K562 (cell line): ENCODE results near the gene CXCR5. TPM values are rescaled to one million over a fixed set of nuclear protein-coding genes. Genes with fewer than 3 reads are reported as not detected.

ENCODE experiments used
- ATAC-seq: fragments of 200-7000 bp; cut with Tn5 transposase; 3 replicates; pipeline ENCODE4 v1.9.1; 2020; ENCODE audit warnings: moderate library complexity
- BruUV-seq: library from RNA; stranded (reverse); fragments of 400-500 nt; replicated peaks from 2 replicates; lab custom pipeline; 2021; lab: Mats Ljungman, UMichigan
- CTCF ChIA-PET: fragments of 300-600 bp; formaldehyde crosslinking; extraction: SDS; loops from one replicate; lab custom pipeline; 2021; ENCODE audit warnings: low intra/inter-chr PET ratio; lab: Yijun Ruan, JAX
- POLR2A ChIA-PET: fragments of 300-600, 350-650 bp; sonication (Branson Sonifier 250); formaldehyde crosslinking; extraction: SDS; loops from one replicate; lab custom pipeline; 2021; ENCODE audit warnings: antibody characterized with exemption, inconsistent platforms; lab: Yijun Ruan, JAX
- DNase-seq, 4 experiments: peaks; one replicate each; pipeline versions ENCODE4 v3.0.0 to v3.0.0-alpha.2; 2011 to 2018; ENCODE audit warnings: low spot score in 3 of 4, mixed read lengths in 3 of 4; ENCODE audit errors: extremely low read depth in 1 of 4
- FAIRE-seq: peaks from 2 replicates; lab custom pipeline; 2011; peaks lifted over from hg19 to GRCh38; lab: Jason Lieb, UNC
- H2AFZ ChIP-seq: 2 replicates; pipeline ENCODE4 v1.6.0; 2011; ENCODE audit warnings: low read depth, low read length, control low read depth, inconsistent platforms
- H3K27ac ChIP-seq: fragments of 200-600 bp; 3 replicates; pipeline ENCODE4 v1.8.0; 2011; ENCODE audit warnings: low read depth, mild to moderate bottlenecking, control low read depth, inconsistent platforms, low read length, moderate library complexity, mixed read lengths; ENCODE audit errors: extremely low read depth
- H3K27me3 ChIP-seq, 2 experiments: fragments of 300-600 bp in 1 of 2; 2 replicates in 1 of 2; 3 replicates in 1 of 2; pipeline versions ENCODE4 v1.6.0 to v1.8.0; 2011; ENCODE audit warnings: inconsistent platforms in 2 of 2, low read length in 2 of 2, mild to moderate bottlenecking in 1 of 2, mixed read lengths in 1 of 2, moderate library complexity in 1 of 2; ENCODE audit not compliant: control insufficient read depth in 2 of 2, insufficient read depth in 2 of 2
- H3K36me3 ChIP-seq: fragments of 300-600 bp; 3 replicates; pipeline ENCODE4 v1.8.0; 2011; ENCODE audit warnings: mild to moderate bottlenecking, low read length, inconsistent platforms; ENCODE audit not compliant: control insufficient read depth, insufficient read depth
- H3K4me1 ChIP-seq, 2 experiments: fragments of 200-600 bp in 1 of 2; replicated peaks in 1 of 2; 2 replicates in 1 of 2; 3 replicates in 1 of 2; pipeline versions ENCODE4 v1.5.1 to v1.8.0; 2011; ENCODE audit warnings: inconsistent platforms in 2 of 2, low read length in 2 of 2, mild to moderate bottlenecking in 1 of 2, mixed read lengths in 1 of 2, moderate library complexity in 1 of 2; ENCODE audit not compliant: control insufficient read depth in 2 of 2, insufficient read depth in 2 of 2
- H3K4me2 ChIP-seq: 2 replicates; pipeline ENCODE4 v1.6.1; 2011; ENCODE audit warnings: low read length, control low read depth, inconsistent platforms, mixed read lengths; ENCODE audit not compliant: insufficient read depth
- H3K4me3 ChIP-seq: fragments of 200-600 bp; sonication (generic), shearing (Covaris generic); 2 replicates; pipeline ENCODE4 v1.5.1; 2016; ENCODE audit warnings: control low read depth, inconsistent platforms
- H3K79me2 ChIP-seq: fragments of 200-600 bp; 3 replicates; pipeline ENCODE4 v1.8.0; 2011; ENCODE audit warnings: low read length, inconsistent platforms; ENCODE audit not compliant: control insufficient read depth, insufficient read depth
- H3K9ac ChIP-seq, 2 experiments: 2 replicates each; pipeline versions ENCODE4 v1.6.0 to v1.6.1; 2011; ENCODE audit warnings: low read depth in 2 of 2, low read length in 2 of 2, control low read depth in 1 of 2, inconsistent platforms in 1 of 2, mild to moderate bottlenecking in 1 of 2, mixed read lengths in 1 of 2; ENCODE audit not compliant: insufficient read depth in 1 of 2
- H3K9me1 ChIP-seq: one replicate; pipeline ENCODE4 v1.6.0; 2011; ENCODE audit warnings: inconsistent platforms, mild to moderate bottlenecking, low read length, moderate library complexity; ENCODE audit not compliant: control insufficient read depth, insufficient read depth
- H3K9me3 ChIP-seq: replicated peaks from 2 replicates; pipeline ENCODE4 v1.5.1; 2011; ENCODE audit warnings: low read depth, low read length, inconsistent platforms; ENCODE audit not compliant: control insufficient read depth, insufficient read depth
- H4K20me1 ChIP-seq: replicated peaks from 2 replicates; pipeline ENCODE4 v1.6.1; 2011; ENCODE audit warnings: low read length, inconsistent platforms, mixed read lengths; ENCODE audit not compliant: control insufficient read depth, insufficient read depth
- ATF7 ChIP-seq: fragments of 450-650 bp; IDR thresholded peaks from 2 replicates; pipeline ENCODE4 v1.7.1; 2014; ENCODE audit warnings: mild to moderate bottlenecking, moderate library complexity
- CREM ChIP-seq: IDR thresholded peaks from 2 replicates; pipeline ENCODE4 v1.6.1; 2014; ENCODE audit warnings: antibody characterized with exemption, low read depth
- CXXC5 ChIP-seq: fragments of 250-450 bp; sonication (Bioruptor Pico); IDR thresholded peaks from 2 replicates; pipeline ENCODE4 v1.8.0; 2022; ENCODE audit warnings: inconsistent platforms, mild to moderate bottlenecking, moderate library complexity
- HMGN3 ChIP-seq: IDR thresholded peaks from 2 replicates; pipeline ENCODE4 v1.6.1; 2011; ENCODE audit warnings: borderline replicate concordance, low read depth, mild to moderate bottlenecking, mixed read lengths, low read length; ENCODE audit not compliant: insufficient read length; ENCODE audit errors: extremely low read depth
- KAT7 ChIP-seq: sonication (generic); formaldehyde crosslinking; IDR thresholded peaks from 2 replicates; pipeline ENCODE4 v1.8.0; 2022; ENCODE audit warnings: missing genetic modification reagents, mild to moderate bottlenecking, borderline replicate concordance
- MNT ChIP-seq, 2 experiments: fragments of 450-650 bp; conservative IDR thresholded peaks; 2 replicates each; pipeline ENCODE4 v1.6.1; 2017; ENCODE audit warnings: mild to moderate bottlenecking in 2 of 2, moderate library complexity in 2 of 2
- NFE2L1 ChIP-seq: fragments of 450-650 bp; IDR thresholded peaks from 2 replicates; pipeline ENCODE4 v1.6.1; 2016; ENCODE audit warnings: missing genetic modification characterization, low read depth, mild to moderate bottlenecking, missing compliant biosample characterization, moderate library complexity, borderline replicate concordance
- NR1H2 ChIP-seq: sonication (generic); formaldehyde crosslinking; IDR thresholded peaks from 2 replicates; pipeline ENCODE4 v1.4.0; 2020; ENCODE audit warnings: mild to moderate bottlenecking, missing genetic modification reagents
- NR4A1 ChIP-seq, 2 experiments: fragments of 250-450 bp in 1 of 2; fragments of 450-650 bp in 1 of 2; sonication (Bioruptor Pico) in 1 of 2; IDR thresholded peaks; 2 replicates each; pipeline versions ENCODE4 v1.4.0 to v1.6.1; 2016 to 2020; ENCODE audit warnings: mild to moderate bottlenecking in 2 of 2, missing compliant biosample characterization in 1 of 2, missing genetic modification characterization in 1 of 2, moderate library complexity in 1 of 2
- SAP30 ChIP-seq: fragments of 200-600 bp; sonication (generic); IDR thresholded peaks from 2 replicates; pipeline ENCODE4 v1.6.1; 2012; ENCODE audit warnings: borderline replicate concordance, low read depth, mild to moderate bottlenecking, moderate library complexity, low read length, control low read depth, inconsistent platforms; ENCODE audit not compliant: insufficient read depth, poor library complexity, severe bottlenecking
- WGBS: fragments of 100-300 bp; shearing (Covaris generic); methylation state at CpG from one replicate; pipeline ENCODE4 v1.1.6; 2016; ENCODE audit warnings: low coverage, mixed read lengths; ENCODE audit not compliant: insufficient coverage; ENCODE audit errors: missing lambda C conversion rate; 5-methylcytosine and 5-hydroxymethylcytosine counted together
- in situ Hi-C: fragments of 300-500 bp; cut with MboI; formaldehyde crosslinking; loops from 4 replicates; pipeline ENCODE4 v1.15.0; 2018; ENCODE audit warnings: inconsistent platforms, mixed read lengths
- intact Hi-C: fragments of 100-400 bp; cut with micrococcal nuclease; formaldehyde crosslinking; loops from 2 replicates; pipeline ENCODE4 v1.14.2; 2022
- polyA plus RNA-seq, 8 experiments: library from polyadenylated mRNA; depleted of rRNA in 4 of 8; stranded (reverse) in 5 of 8; unstranded in 3 of 8; fragments of >200 nt; fragmentation: Nextera tagmentation in 2 of 8; fragmentation: Illumina TruSeq in 1 of 8; extraction: Ambion mirVana in 2 of 8; extraction: Trizol in 1 of 8; gene quantifications; 2 replicates each; pipeline versions ENCODE4 v1.2.1 to v1.2.3, GENCODE V29; 2011 to 2014; ENCODE audit warnings: inconsistent platforms in 1 of 8, missing spikeins in 1 of 8
- total RNA-seq, 7 experiments: library from RNA; depleted of rRNA in 6 of 7; stranded (reverse); fragments of >200 nt in 6 of 7; fragmentation: Illumina TruSeq in 2 of 7; extraction: Trizol in 2 of 7; gene quantifications; 2 replicates each; pipeline versions ENCODE4 v1.2.1 to v1.2.3, GENCODE V29; 2011 to 2021; ENCODE audit warnings: low replicate concordance in 1 of 7
- TF ChIP-seq, protein P1 (sequence below): fragments of 450-650 bp; IDR thresholded peaks from 2 replicates; pipeline ENCODE4 v1.6.1; 2014; ENCODE audit warnings: low read depth, mild to moderate bottlenecking, moderate library complexity, borderline replicate concordance
- TF ChIP-seq, protein P2 (sequence below): fragments of 450-650 bp; IDR thresholded peaks from 2 replicates; pipeline ENCODE4 v1.6.1; 2016; ENCODE audit warnings: borderline replicate concordance

CXCR5 gene
- total and polyA plus RNA-seq, 9 of the 15 experiments (the other 6 are each of a cell fraction or from before 2014, with no cell fraction given): 0.03 to 0.06 TPM; not detected in 7

- ChIA-PET CTCF (interaction anchor here (0.6 to 3.8 kb wide), 2 partner anchors 17 to 359 kb away, joined by 3 to 13 read pairs; no protein-coding TSS in a partner anchor), POLR2A (interaction anchor here (0.6 to 3.1 kb wide), 7 partner anchors 10 to 137 kb away, joined by 3 to 16 read pairs (median 4); no protein-coding TSS in a partner anchor)
- Histone ChIP-seq H2AFZ (peak overlapping the region; percentile 44), H3K4me2 (peak overlapping the region; percentile 94), H3K9me3 (no peaks in the 10 kb centered on the region), H3K36me3 (no peaks in the 10 kb centered on the region), H3K4me3 (peak overlapping the region; percentile 54), H3K79me2 (peaks cover 38% of the 10 kb centered on the region), H3K27me3 (no peaks in the 10 kb centered on the region), H3K9ac (peak overlapping the region; percentile 68 to 93), H3K4me1 (peaks cover 48 to 88% of the 10 kb centered on the region in 2 experiments), H3K9me1 (no peaks in the 10 kb centered on the region), H3K27ac (peak overlapping the region; percentile 58), H4K20me1 (no peaks in the 10 kb centered on the region)
- BruUV-seq: TSS peak; percentile 46
- no peak for FAIRE-seq
- peak; percentile 47 for ATAC-seq
- in situ Hi-C loops (no loop called here), intact Hi-C loops (loop anchor here (5.0 kb wide), 1 partner anchor 397 kb away; no protein-coding TSS in a partner anchor)
- peak; percentile 57 to 75 (median 65) for DNase-seq
- WGBS: 1% methylated on average over 26 of the region's 45 CpGs
- TF ChIP-seq, protein P1, sequence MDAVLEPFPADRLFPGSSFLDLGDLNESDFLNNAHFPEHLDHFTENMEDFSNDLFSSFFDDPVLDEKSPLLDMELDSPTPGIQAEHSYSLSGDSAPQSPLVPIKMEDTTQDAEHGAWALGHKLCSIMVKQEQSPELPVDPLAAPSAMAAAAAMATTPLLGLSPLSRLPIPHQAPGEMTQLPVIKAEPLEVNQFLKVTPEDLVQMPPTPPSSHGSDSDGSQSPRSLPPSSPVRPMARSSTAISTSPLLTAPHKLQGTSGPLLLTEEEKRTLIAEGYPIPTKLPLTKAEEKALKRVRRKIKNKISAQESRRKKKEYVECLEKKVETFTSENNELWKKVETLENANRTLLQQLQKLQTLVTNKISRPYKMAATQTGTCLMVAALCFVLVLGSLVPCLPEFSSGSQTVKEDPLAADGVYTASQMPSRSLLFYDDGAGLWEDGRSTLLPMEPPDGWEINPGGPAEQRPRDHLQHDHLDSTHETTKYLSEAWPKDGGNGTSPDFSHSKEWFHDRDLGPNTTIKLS: peak; percentile 59; the same call in 1 of the 2 replicates
- TF ChIP-seq SAP30: peak; percentile 89
- peak; percentile 16 for TF ChIP-seq HMGN3
- no peak for TF ChIP-seq NR1H2
- TF ChIP-seq CXXC5: peak; percentile 29; the same call in 1 of the 2 replicates
- no peak for TF ChIP-seq NR4A1 (CRISPR knock-in tag; IDR thresholded peaks at IDR 0.05)
- no peak for TF ChIP-seq NR4A1 (tag; IDR thresholded peaks at IDR 0.05)
- TF ChIP-seq CREM: 0 out of 2 replicates have a peak, but pooled peaks have one; percentile 16
- no peak for TF ChIP-seq NFE2L1 (tag)
- peak; percentile 87 for TF ChIP-seq KAT7 (CRISPR knock-in tag)
- TF ChIP-seq ATF7: peak; percentile 37; the same call in 1 of the 2 replicates
- peak; percentile 45 to 61; a peak in 1 of 4 replicates for TF ChIP-seq MNT (conservative IDR thresholded peaks at IDR 0.05)
- TF ChIP-seq, protein P2, sequence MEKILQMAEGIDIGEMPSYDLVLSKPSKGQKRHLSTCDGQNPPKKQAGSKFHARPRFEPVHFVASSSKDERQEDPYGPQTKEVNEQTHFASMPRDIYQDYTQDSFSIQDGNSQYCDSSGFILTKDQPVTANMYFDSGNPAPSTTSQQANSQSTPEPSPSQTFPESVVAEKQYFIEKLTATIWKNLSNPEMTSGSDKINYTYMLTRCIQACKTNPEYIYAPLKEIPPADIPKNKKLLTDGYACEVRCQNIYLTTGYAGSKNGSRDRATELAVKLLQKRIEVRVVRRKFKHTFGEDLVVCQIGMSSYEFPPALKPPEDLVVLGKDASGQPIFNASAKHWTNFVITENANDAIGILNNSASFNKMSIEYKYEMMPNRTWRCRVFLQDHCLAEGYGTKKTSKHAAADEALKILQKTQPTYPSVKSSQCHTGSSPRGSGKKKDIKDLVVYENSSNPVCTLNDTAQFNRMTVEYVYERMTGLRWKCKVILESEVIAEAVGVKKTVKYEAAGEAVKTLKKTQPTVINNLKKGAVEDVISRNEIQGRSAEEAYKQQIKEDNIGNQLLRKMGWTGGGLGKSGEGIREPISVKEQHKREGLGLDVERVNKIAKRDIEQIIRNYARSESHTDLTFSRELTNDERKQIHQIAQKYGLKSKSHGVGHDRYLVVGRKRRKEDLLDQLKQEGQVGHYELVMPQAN: peak; percentile 72
These were observed 41.2 kb downstream of the CXCR5 start for GRCh38 chr11:118924591-118925585.
